HL-60/S4 (cell line): ENCODE data around the gene RND2.
"Not testable (repeated sequence)": the region's sequence is repeated elsewhere in the genome, so short reads cannot be mapped to it uniquely, and the experiment has no call there.

Source experiments
- in situ Hi-C: fragments of 300-500 bp; cut with MboI; formaldehyde crosslinking; loops from 2 replicates; pipeline ENCODE4 v1.14.3; 2022; ENCODE audit warnings: low sequenced_read_pairs

The RND2 gene

DNA sequence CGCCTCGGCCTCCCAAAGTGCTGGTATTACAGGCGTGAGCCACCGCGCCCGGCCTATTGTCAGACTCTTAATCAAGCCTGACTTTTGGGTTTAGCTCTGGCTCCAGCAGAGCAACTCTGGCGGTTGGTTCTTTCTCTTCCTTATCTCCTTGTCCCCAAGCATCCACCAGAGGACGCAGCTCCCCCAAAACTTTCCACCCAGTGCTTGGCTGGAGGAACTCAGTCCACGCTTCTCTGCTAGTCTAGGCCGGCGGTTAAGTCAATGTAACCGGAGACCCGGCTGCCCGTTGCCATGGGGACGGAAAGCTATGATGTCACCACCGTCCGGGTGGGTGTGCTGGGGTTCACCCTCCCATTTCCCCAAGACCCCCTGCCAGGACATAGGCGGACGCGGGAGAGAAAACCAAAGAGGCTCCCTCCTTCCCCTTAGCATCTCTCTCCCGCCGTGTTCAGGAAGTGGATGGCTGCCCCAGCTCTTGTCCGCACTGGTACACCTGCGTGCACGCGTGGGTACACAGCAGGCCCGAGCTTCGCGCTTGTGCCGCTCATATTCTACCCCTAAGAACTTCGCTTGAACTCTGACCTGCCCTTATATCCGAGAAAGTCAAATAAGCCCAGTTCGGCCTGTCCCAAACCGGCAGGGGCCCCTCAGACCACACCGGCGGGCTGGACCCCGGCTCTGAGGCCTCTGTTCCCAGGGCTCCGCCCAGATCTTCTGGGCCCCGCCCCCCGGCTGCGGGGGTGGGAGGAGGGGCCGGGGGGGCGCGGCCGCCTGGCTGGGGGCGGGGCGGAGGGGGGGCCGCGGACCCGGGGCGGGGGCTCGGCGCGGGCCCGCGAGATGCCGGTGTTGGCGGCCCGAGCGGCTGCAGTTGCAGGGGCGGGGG, at the start of gene RND2:
TSS of gene RND2 (plus strand) at position 825 of the 883 bp plus-strand sequence. CDS start 117 bp downstream, outside the sequence.
- in situ Hi-C loops: no loop called here

DNA sequence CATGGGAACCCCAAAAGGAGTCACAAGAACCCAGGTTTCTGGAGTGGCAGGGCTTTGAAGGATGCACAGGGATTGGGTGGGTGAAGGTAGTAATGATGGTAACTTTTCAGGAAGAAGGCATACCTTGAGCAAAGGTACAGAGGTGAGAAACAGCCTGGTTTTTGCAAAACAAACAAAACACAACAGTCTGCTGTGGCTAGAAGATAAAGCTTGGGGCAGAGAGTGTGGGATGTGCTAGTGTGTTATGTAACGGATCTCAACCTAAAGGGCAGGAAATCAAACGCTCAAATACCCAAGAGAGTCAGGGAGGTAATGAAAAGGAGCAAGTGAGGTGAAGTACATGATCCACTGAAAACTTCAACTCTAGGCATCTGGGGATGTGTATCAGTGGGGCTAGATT, 49.8 kb upstream of the RND2 start:
- in situ Hi-C loops: no loop called here

GRCh38 chr17:42975701-42976100, 49.3 kb upstream of the RND2 start:
- in situ Hi-C loops: not testable (repeated sequence)

- in situ Hi-C loops: no loop called here
These were observed 45.3 kb upstream of the RND2 start, which contains the start of gene PTGES3L for GRCh38 chr17:42979511-42980273. Gene PTGES3L, minus strand, starts transcription at chr17:42980080. Its CDS starts 27 bp downstream, at chr17:42980053.

DNA sequence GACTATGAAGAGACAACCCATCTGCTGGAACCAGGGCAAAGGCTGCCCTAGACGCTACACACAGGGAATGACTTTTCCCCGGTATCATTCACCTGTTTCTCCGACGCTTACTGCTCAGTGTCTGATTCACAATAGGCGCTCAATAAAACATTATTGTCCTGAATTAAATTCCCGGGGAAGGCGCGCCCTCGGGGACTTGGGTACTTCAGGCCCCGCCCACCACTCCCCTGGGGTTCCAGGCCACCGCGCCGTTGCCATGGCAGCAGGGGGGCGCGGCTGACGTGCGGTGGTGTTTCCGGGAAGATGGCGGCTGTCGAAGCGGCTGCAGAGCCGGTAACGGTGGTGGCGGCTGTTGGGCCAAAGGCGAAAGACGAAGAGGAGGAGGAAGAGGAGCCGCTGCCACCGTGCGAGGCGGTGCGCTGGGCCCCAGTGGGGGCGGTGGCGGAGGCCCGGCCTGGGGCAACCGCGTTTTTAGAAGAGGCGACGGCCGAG, 44.7 kb upstream of the RND2 start, which contains the start of gene RUNDC1:
TSS of gene RUNDC1 (plus strand) at position 292 of the 492 bp plus-strand sequence. CDS start at position 304, 12 bp downstream.
- in situ Hi-C loops: no loop called here

DNA sequence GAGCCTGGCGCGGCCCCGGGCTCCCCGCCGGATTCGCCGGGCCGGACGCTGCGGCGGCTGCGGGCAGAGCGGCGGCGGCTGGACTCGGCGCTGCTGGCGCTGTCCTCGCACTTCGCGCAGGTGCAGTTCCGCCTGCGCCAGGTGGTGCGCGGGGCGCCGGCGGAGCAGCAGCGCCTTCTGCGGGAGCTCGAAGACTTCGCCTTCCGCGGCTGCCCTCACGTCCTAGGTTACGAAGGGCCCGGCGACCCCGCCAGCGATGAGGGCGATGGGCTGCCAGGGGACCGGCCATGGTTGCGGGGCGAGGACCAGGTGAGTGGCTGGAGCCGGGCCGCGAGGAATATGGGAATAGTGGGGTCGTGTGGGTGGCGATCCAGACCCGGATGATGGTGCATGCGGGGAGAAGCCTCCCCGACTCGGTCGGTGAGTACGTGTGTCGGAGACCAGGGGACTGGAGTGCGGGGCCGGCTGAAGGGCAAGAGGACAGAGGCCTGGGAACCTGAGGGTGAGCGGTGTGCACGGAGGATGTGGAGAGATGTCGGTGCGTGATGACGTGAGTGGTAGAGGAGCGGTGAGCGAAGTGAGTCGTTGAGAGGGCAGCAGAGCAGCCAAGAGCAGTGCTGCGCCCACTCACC, 44.1 kb upstream of the RND2 start:
- in situ Hi-C loops: no loop called here

GRCh38 chr17:42982266-42982665, 42.8 kb upstream of the RND2 start:
- in situ Hi-C loops: no loop called here

DNA sequence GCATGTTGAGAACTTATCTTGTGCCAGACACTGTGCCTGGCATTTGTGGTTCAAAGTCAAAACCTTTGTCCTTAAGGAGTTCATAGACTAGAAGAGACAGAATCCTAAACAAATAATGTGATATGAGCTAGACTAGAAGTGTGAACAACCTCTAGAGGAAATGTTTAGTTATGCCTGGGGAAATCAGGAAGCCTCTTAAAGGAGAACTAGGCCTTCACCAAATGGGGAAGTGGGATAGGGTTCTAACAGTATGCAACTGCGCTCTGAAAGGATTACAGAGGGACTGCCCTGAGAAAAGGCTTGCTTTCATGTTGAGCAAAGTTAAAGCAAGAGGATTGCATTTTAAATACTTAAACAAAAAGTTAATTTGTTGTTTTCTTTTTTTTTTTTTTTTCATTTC, 39.8 kb upstream of the RND2 start:
- in situ Hi-C loops: no loop called here

- in situ Hi-C loops: no loop called here
These were observed 35.9 kb upstream of the RND2 start for GRCh38 chr17:42989141-42989540.

GRCh38 chr17:42989726-42990652, 35.0 kb upstream of the RND2 start:
- in situ Hi-C loops: no loop called here

DNA sequence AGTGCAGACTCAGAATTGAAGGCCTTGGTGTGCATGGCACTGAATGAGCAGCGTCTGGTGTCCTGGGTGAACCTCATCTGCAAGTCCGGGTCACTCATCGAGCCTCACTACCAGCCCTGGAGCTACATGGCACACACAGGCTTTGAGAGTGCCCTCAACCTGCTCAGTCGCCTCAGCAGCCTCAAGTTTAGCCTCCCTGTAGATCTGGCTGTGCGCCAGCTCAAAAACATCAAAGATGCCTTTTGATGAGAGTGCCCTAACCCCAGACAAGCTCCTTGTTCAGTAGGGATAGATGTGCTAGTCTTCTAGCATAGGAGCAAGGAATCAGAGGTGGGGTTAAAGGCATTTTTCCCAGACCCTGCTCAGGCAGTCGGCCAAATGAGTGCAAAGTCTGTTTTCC, 33.6 kb upstream of the RND2 start:
- in situ Hi-C loops: no loop called here

- in situ Hi-C loops: no loop called here
These were observed 32.2 kb upstream of the RND2 start for GRCh38 chr17:42992872-42993271.

- in situ Hi-C loops: not testable (repeated sequence)
These were observed 31.1 kb upstream of the RND2 start for GRCh38 chr17:42993913-42994312.

DNA sequence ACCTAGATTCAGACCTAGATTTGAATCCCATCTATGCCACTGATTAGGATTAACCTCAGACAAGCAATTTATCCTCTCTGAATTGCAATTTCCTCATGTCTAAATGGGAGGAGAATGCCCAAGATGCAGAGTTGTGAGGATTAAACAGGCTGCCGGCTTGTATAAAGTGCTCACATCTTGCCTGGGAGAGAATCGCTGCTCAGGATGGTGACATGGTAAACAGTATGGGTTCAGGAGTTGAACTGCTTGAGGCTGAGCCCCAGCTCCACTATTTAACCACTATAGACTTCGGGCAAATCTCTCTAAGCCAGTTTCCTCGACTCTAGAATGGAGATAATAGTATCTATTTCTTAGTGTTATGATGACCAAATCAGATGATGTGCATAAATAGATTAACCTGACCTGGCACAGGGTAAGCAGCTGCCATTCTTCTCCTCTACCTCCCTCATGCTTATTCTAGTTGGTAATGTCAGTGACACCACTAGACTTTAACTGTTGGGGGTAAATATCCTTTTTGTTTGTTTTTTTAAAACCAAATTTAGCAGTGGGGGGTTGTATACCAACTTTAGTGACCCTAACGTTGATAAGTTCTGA, 27.5 kb upstream of the RND2 start:
- in situ Hi-C loops: no loop called here

DNA sequence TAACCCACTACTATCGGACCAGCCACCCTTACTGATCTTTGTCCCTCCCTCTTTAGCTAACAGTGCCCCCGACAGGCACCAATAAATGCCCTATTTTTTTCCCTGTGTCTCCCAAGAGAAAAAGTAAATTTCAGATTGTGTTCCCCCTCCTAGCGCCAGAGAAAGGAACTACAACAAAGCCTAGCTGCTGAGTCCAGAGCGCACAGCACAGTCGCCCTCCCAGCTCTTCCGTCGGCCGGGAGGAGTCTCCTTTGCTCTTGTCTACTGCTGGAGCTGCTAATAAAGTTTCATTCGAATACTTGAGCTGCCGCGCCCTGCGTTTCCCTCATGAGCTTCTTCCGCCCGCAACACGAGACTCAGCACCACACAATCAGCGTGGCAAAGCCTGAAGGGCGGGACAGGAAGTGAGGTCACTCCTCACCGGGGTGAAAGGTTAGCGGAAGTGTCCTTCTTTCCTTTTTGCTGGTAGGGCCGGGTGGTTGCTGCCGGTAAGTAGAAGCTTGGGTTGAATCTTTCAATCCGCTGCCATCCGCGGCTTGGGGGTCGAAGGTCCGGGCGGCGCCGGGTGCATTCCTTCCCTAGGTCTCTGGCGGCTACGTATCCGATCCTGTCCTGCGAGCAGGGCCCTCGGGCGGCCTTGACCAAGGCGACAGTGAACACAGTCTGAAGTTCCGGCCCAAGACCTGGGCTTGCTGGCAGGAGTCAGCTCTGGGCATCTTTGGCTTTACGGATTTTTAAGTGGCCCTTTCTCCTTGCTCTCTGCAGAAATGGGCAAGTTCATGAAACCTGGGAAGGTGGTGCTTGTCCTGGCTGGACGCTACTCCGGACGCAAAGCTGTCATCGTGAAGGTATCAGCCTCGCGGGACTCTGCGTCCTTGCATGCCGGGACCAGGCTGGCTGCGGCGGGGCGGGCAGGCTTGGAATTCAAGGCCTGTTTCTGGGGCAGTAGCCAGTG, 26.8 kb upstream of the RND2 start, which contains the start of gene RPL27:
TSS of gene RPL27 (plus strand) at position 436 of the 955 bp plus-strand sequence. CDS start at position 768, 332 bp downstream.
- in situ Hi-C loops: no loop called here

DNA sequence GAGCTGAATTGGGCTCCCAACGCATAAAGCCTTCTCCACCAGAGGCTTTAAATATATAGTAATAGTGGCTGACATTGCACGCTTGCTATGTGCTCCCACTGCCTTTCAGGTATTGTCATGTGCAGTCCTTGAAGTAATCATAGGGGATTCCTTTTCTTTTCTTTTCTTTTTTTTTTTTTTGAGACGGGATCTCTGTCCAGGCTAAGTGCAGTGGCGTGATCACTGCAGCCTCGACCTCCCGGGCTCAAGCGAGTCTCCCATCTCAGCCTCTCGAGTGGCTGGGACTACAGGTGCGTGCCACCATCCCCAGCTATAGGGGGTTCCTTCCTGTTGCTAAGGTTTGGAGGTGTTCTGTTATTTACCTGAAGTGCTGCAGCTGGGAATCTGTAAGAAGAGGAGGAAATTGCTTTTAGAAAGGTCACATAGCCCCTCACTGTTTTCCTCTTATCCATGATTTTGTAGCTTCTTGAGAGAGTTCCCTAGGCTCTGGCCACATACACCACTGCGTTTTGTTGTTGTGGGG, 26.0 kb upstream of the RND2 start:
- in situ Hi-C loops: no loop called here

DNA sequence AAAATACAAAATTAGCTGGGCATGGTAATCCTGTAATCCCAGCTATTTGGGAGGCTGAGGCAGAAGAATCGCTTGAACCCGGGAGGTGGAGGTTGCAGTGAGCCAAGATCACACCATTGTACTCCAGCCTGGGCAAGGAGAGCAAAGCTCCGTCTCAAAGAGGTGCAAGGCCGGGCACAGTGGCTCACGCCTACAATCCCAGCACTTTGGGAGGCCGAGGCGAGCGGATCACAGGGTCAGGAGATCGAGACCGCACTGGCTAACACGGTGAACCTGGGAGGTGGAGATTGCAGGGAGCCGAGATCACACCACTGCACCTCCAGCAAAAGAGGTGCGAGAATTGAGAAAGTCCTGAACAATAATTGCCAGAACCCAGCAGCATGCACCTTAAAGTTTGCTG, 24.1 kb upstream of the RND2 start:
- in situ Hi-C loops: not testable (repeated sequence)

- in situ Hi-C loops: no loop called here
These were observed 21.4 kb upstream of the RND2 start for GRCh38 chr17:43003542-43004172.
